GM12801 (cell line): ENCODE results near the gene PLXNB2.

ENCODE experiments used
- CTCF ChIP-seq: IDR thresholded peaks from one replicate; pipeline ENCODE4 v1.5.1; 2011; ENCODE audit warnings: control low read depth; ENCODE audit not compliant: insufficient read length; ENCODE audit errors: extremely low read depth

PLXNB2 gene

GRCh38 chr22:50313021-50313420 lies 5.6 kb upstream of the PLXNB2 start:
- TF ChIP-seq CTCF: no peak

GRCh38 chr22:50312371-50312770 lies 4.9 kb upstream of the PLXNB2 start:
- TF ChIP-seq CTCF: no peak

- TF ChIP-seq CTCF: no peak
Observed at GRCh38 chr22:50311606-50312351, 4.3 kb upstream of the PLXNB2 start.

GRCh38 chr22:50310949-50311444 lies 3.6 kb upstream of the PLXNB2 start:
- no peak for TF ChIP-seq CTCF

GRCh38 chr22:50310031-50310722 lies 2.7 kb upstream of the PLXNB2 start:
- no peak for TF ChIP-seq CTCF

- TF ChIP-seq CTCF: no peak
Observed at GRCh38 chr22:50309601-50309991, 2.1 kb upstream of the PLXNB2 start.

- no peak for TF ChIP-seq CTCF
Observed at GRCh38 chr22:50308986-50309600, 1.6 kb upstream of the PLXNB2 start.
